Cardiac fibroblast (primary cell): ENCODE data around the gene MINDY4B.

Source experiments
- DNase-seq, 2 donors: peaks; one replicate each; pipeline versions ENCODE4 v3.0.0 to v3.0.0-alpha.2; 2010; ENCODE audit warnings: low read depth in 2 of 2
- H3K4me3 ChIP-seq, 2 donors: replicated peaks in 1 of 2; 1 replicate in 1 of 2; 2 replicates in 1 of 2; pipeline ENCODE4 v1.5.1; 2011; ENCODE audit warnings: low read depth in 2 of 2, low read length in 2 of 2, mild to moderate bottlenecking in 2 of 2, moderate library complexity in 1 of 2
- CTCF ChIP-seq: IDR thresholded peaks from one replicate; pipeline ENCODE4 v1.5.1; 2011; ENCODE audit warnings: low read depth, mild to moderate bottlenecking, low read length, inconsistent platforms

The MINDY4B gene

GRCh38 chr3:150931745-150932144 lies 26.5 kb upstream of the MINDY4B start:
- no peak overlapping the region for H3K4me3 ChIP-seq
- TF ChIP-seq CTCF: no peak
- DNase-seq: no peak

DNA sequence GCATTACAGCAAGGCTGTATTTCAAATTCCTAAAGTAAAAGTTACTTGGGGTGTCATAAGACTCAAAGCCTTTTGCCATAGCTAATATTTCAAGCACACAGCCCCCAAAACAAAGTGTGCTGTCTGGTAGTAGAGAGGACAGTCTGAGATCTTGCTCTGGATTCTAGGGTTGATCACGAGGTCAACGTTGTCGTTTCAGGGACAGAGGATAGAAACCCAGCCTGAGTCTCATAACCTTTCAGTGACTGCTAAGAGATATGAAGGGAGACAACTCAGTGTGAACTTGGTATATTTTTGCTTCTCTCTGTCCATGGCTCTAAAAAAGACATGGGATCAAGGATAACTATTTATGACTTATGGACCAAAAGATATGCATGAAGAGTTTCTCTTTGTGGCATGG lies 25.6 kb upstream of the MINDY4B start:
- TF ChIP-seq CTCF: no peak
- no peak overlapping the region for H3K4me3 ChIP-seq
- DNase-seq: no peak

- TF ChIP-seq CTCF: no peak
- DNase-seq: no peak
- H3K4me3 ChIP-seq: no peak overlapping the region
Measured at GRCh38 chr3:150928234-150928633, 23.0 kb upstream of the MINDY4B start.

GRCh38 chr3:150926328-150926727 lies 21.1 kb upstream of the MINDY4B start:
- H3K4me3 ChIP-seq: no peak overlapping the region
- no peak for TF ChIP-seq CTCF
- DNase-seq: no peak

- no peak overlapping the region for H3K4me3 ChIP-seq
- TF ChIP-seq CTCF: peak; percentile 74
- peak; percentile 26 to 33 for DNase-seq
Measured at GRCh38 chr3:150925751-150926201, 20.5 kb upstream of the MINDY4B start.

DNA sequence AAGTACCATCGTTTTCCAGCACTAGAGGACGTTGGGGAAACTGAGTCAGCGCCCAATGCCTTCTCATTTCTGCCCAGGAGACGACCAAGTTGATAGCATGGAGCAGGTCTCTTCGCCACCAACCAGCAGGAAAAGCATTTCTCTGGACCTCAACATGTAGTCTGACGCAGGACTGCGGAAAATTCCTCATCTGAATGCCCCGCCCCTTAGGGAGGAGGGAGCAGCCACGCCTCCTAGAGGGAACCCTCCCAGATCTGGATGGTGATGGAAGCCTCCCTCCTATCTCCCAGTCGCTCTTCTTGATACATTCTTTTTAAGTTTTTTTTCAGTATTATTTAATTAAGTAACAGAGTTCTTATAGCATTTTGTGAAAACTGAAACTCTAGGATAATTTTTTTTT lies 17.4 kb upstream of the MINDY4B start:
- no peak for TF ChIP-seq CTCF
- peak in 1 of 2 donors; percentile 7 for DNase-seq

GRCh38 chr3:150921209-150921608 lies 16.0 kb upstream of the MINDY4B start:
- DNase-seq: no peak
- no peak for TF ChIP-seq CTCF
- H3K4me3 ChIP-seq: no peak overlapping the region

More for the DNA sequence above, 17.4 kb upstream of the MINDY4B start:
- no peak overlapping the region for H3K4me3 ChIP-seq
